WTC11 (cell line): Measurements from ENCODE around the gene CTNND2. TPM values are rescaled to one million over a fixed set of nuclear protein-coding genes. Genes with fewer than 3 reads are reported as not detected.

ENCODE experiments used
- ATAC-seq: fragments of 200-7000 bp; cut with Tn5 transposase; 2 replicates; pipeline ENCODE4 v1.10.0; 2021; ENCODE audit warnings: mild to moderate bottlenecking, moderate library complexity
- CTCF ChIA-PET: fragments of 300-600 bp; sonication (Branson Sonifier 250); formaldehyde crosslinking; loops from one replicate; lab custom pipeline; 2021; ENCODE audit warnings: antibody characterized with exemption; lab: Charles Lee
- POLR2A ChIA-PET: fragments of 350-600 bp; sonication (Branson Sonifier 250); formaldehyde crosslinking; loops from one replicate; lab custom pipeline; 2021; ENCODE audit warnings: antibody characterized with exemption; lab: Charles Lee
- DNase-seq: peaks from one replicate; pipeline ENCODE4 v3.0.0; 2021; ENCODE audit warnings: low spot score
- H3K27ac Mint-ChIP-seq: 2 replicates; pipeline ENCODE4 v1.8.0; 2021; ENCODE audit warnings: mixed read lengths
- H3K27me3 Mint-ChIP-seq: 2 replicates; pipeline ENCODE4 v1.8.0; 2021; ENCODE audit warnings: low read depth, mild to moderate bottlenecking, moderate library complexity, mixed read lengths
- H3K36me3 Mint-ChIP-seq: 2 replicates; pipeline ENCODE4 v1.8.0; 2021; ENCODE audit warnings: mixed read lengths
- H3K4me1 Mint-ChIP-seq: 2 replicates; pipeline ENCODE4 v1.8.0; 2022; ENCODE audit warnings: mixed read lengths
- H3K4me3 Mint-ChIP-seq: 2 replicates; pipeline ENCODE4 v1.8.0; 2021; ENCODE audit warnings: mild to moderate bottlenecking, moderate library complexity, mixed read lengths
- H3K9me3 Mint-ChIP-seq: 2 replicates; pipeline ENCODE4 v1.8.0; 2021; ENCODE audit warnings: mixed read lengths
- AR ChIP-seq: fragments of 250-450 bp; sonication (Bioruptor Pico); IDR thresholded peaks from 2 replicates; pipeline ENCODE4 v1.9.0; 2021; ENCODE audit warnings: mild to moderate bottlenecking
- ATF2 ChIP-seq: sonication (generic); formaldehyde crosslinking; IDR thresholded peaks from 2 replicates; pipeline ENCODE4 v1.8.1; 2022; ENCODE audit warnings: low read depth, missing genetic modification reagents, borderline replicate concordance
- E2F1 ChIP-seq: sonication (generic); formaldehyde crosslinking; IDR thresholded peaks from 2 replicates; pipeline ENCODE4 v1.8.0; 2022; ENCODE audit warnings: mild to moderate bottlenecking, missing genetic modification reagents
- ELF4 ChIP-seq: sonication (generic); formaldehyde crosslinking; IDR thresholded peaks from 2 replicates; pipeline ENCODE4 v1.8.1; 2022; ENCODE audit warnings: low read depth, mild to moderate bottlenecking, moderate library complexity, missing genetic modification reagents
- EMX1 ChIP-seq: fragments of 250-450 bp; sonication (Bioruptor Pico); IDR thresholded peaks from 2 replicates; pipeline ENCODE4 v1.8.0; 2021; ENCODE audit warnings: mild to moderate bottlenecking
- FOXP1 ChIP-seq: sonication (generic); formaldehyde crosslinking; IDR thresholded peaks from 2 replicates; pipeline ENCODE4 v1.8.0; 2022; ENCODE audit warnings: missing genetic modification reagents, mild to moderate bottlenecking, moderate library complexity, borderline replicate concordance
- HMGA2 ChIP-seq: fragments of 250-450 bp; sonication (Bioruptor Pico); IDR thresholded peaks from 2 replicates; pipeline ENCODE4 v1.4.0; 2021; ENCODE audit warnings: mild to moderate bottlenecking, moderate library complexity
- KAT7 ChIP-seq: sonication (generic); formaldehyde crosslinking; IDR thresholded peaks from 2 replicates; pipeline ENCODE4 v1.8.1; 2023; ENCODE audit warnings: missing genetic modification reagents, mild to moderate bottlenecking, borderline replicate concordance
- NFATC4 ChIP-seq: fragments of 250-450 bp; sonication (Bioruptor Pico); IDR thresholded peaks from 2 replicates; pipeline ENCODE4 v1.9.0; 2021; ENCODE audit warnings: mild to moderate bottlenecking
- NFYB ChIP-seq: sonication (generic); formaldehyde crosslinking; conservative IDR thresholded peaks from 2 replicates; pipeline ENCODE4 v1.8.0; 2022; ENCODE audit warnings: low read depth, missing genetic modification reagents
- NR3C1 ChIP-seq: sonication (generic); formaldehyde crosslinking; conservative IDR thresholded peaks from 2 replicates; pipeline ENCODE4 v1.8.1; 2023; ENCODE audit warnings: low read depth, mild to moderate bottlenecking, missing genetic modification reagents
- OVOL2 ChIP-seq: fragments of 250-450 bp; sonication (Bioruptor Pico); IDR thresholded peaks from 2 replicates; pipeline ENCODE4 v1.9.0; 2021; ENCODE audit warnings: mild to moderate bottlenecking, borderline replicate concordance
- STAT6 ChIP-seq: sonication (generic); formaldehyde crosslinking; conservative IDR thresholded peaks from 2 replicates; pipeline ENCODE4 v1.8.1; 2023; ENCODE audit warnings: mild to moderate bottlenecking, low read depth, missing genetic modification reagents, moderate library complexity
- TEAD1 ChIP-seq: sonication (generic); formaldehyde crosslinking; IDR thresholded peaks from 2 replicates; pipeline ENCODE4 v1.8.0; 2022; ENCODE audit warnings: mild to moderate bottlenecking, missing genetic modification reagents
- ZBTB21 ChIP-seq: sonication (generic); formaldehyde crosslinking; IDR thresholded peaks from 2 replicates; pipeline ENCODE4 v1.8.1; 2023; ENCODE audit warnings: mild to moderate bottlenecking, missing genetic modification reagents, borderline replicate concordance
- ZMAT4 ChIP-seq: fragments of 250-450 bp; sonication (Bioruptor Pico); IDR thresholded peaks from 2 replicates; pipeline ENCODE4 v1.9.0; 2021; ENCODE audit warnings: mild to moderate bottlenecking
- ZNF416 ChIP-seq: fragments of 250-450 bp; sonication (Bioruptor Pico); IDR thresholded peaks from 2 replicates; pipeline ENCODE4 v1.9.0; 2021; ENCODE audit warnings: mild to moderate bottlenecking, inconsistent platforms
- ZNF425 ChIP-seq: fragments of 250-450 bp; sonication (Bioruptor Pico); conservative IDR thresholded peaks from 2 replicates; pipeline ENCODE4 v1.9.0; 2021; ENCODE audit warnings: mild to moderate bottlenecking
- ZNF512 ChIP-seq: sonication (generic); formaldehyde crosslinking; IDR thresholded peaks from 2 replicates; pipeline ENCODE4 v1.8.1; 2022; ENCODE audit warnings: missing genetic modification reagents, borderline replicate concordance
- total RNA-seq: library from RNA; stranded (reverse); gene quantifications from 3 replicates; pipeline ENCODE4 v1.2.3, GENCODE V29; 2021

The CTNND2 gene
- total RNA-seq, 1 experiment from 2014 or later: 11.9 TPM

- TF ChIP-seq ELF4 (CRISPR knock-in tag) (no peak), OVOL2 (CRISPR knock-in tag) (no peak), ZBTB21 (CRISPR knock-in tag) (no peak), ZNF512 (CRISPR knock-in tag) (no peak), NFYB (CRISPR knock-in tag) (no peak), ZMAT4 (CRISPR knock-in tag) (no peak), ATF2 (no peak), HMGA2 (no peak), KAT7 (no peak), ZNF416 (no peak), AR (CRISPR knock-in tag) (no peak), NFATC4 (CRISPR knock-in tag) (no peak), E2F1 (CRISPR knock-in tag) (no peak), STAT6 (no peak), FOXP1 (CRISPR knock-in tag) (no peak), ZNF425 (CRISPR knock-in tag) (no peak), TEAD1 (CRISPR knock-in tag) (no peak), NR3C1 (CRISPR knock-in tag) (no peak), EMX1 (no peak)
- peak; percentile 74; the same call in 1 of the 2 replicates for ATAC-seq
- Mint-ChIP-seq H3K27me3 (no peaks in the 10 kb centered on the region), H3K9me3 (peaks cover 19% of the 10 kb centered on the region), H3K27ac (no peak overlapping the region), H3K4me1 (peaks cover 12% of the 10 kb centered on the region), H3K4me3 (no peak overlapping the region), H3K36me3 (no peaks in the 10 kb centered on the region)
- CTCF ChIA-PET: interaction anchor here (0.6 to 1.2 kb wide), 5 partner anchors 9 to 1070 kb away, joined by 3 to 5 read pairs (median 3); no protein-coding TSS in a partner anchor
- DNase-seq: peak; percentile 26
- POLR2A ChIA-PET: no interaction called here
Measured at GRCh38 chr5:11289733-11290132, 614.5 kb downstream of the CTNND2 start.
